Breast epithelium (tissue), 4 donors: Measurements from ENCODE around the gene PRICKLE4. TPM values are rescaled to one million over a fixed set of nuclear protein-coding genes. Genes with fewer than 3 reads are reported as not detected.
"Not testable (repeated sequence)": the region's sequence is repeated elsewhere in the genome, so short reads cannot be mapped to it uniquely, and the experiment has no call there.

ENCODE experiments used
- DNase-seq, 2 donors: peaks; one replicate each; pipeline ENCODE4 v3.0.0-alpha.2; 2019; ENCODE audit warnings: low spot score in 2 of 2
- H3K27ac ChIP-seq, 2 donors: fragments of 200-600 bp; sonication (generic) in 1 of 2; one replicate each; pipeline ENCODE4 v1.5.1; 2016 to 2019; ENCODE audit warnings: mild to moderate bottlenecking in 1 of 2
- H3K27me3 ChIP-seq, 2 donors: fragments of 200-600 bp; sonication (generic) in 1 of 2; one replicate each; pipeline versions ENCODE4 v1.5.1 to v1.6.0; 2017 to 2019; ENCODE audit warnings: control low read depth in 1 of 2, mild to moderate bottlenecking in 1 of 2
- H3K36me3 ChIP-seq: fragments of 200-600 bp; one replicate; pipeline ENCODE4 v1.5.1; 2019
- H3K4me1 ChIP-seq, 2 donors: fragments of 200-600 bp; sonication (generic); one replicate each; pipeline ENCODE4 v1.5.1; 2016 to 2019; ENCODE audit warnings: control low read depth in 1 of 2
- H3K4me3 ChIP-seq, 3 donors: fragments of 200-600 bp; sonication (generic); 1 replicate in 2 of 3; 2 replicates in 1 of 3; pipeline ENCODE4 v1.5.1; 2016 to 2019; ENCODE audit warnings: mild to moderate bottlenecking in 3 of 3, moderate library complexity in 2 of 3
- H3K9me3 ChIP-seq, 2 donors: fragments of 200-600 bp; sonication (generic) in 1 of 2; one replicate each; pipeline ENCODE4 v1.5.1; 2016 to 2019; ENCODE audit warnings: control low read depth in 1 of 2
- POLR2A ChIP-seq: fragments of 450-650 bp; IDR thresholded peaks from one replicate; pipeline ENCODE4 v1.6.1; 2016; ENCODE audit warnings: antibody characterized with exemption, mild to moderate bottlenecking, moderate library complexity
- POLR2AphosphoS5 ChIP-seq, 3 donors: sonication (generic); formaldehyde crosslinking; IDR thresholded peaks; one replicate each; pipeline ENCODE4 v1.6.1; 2017; ENCODE audit warnings: antibody characterized with exemption in 3 of 3
- intact Hi-C: fragments of 100-400 bp; cut with DNase I; formaldehyde crosslinking; loops from one replicate; pipeline ENCODE4 v1.15.1; 2023; ENCODE audit warnings: low total_unique reads
- total RNA-seq, 3 donors: library from RNA; depleted of rRNA; stranded (reverse); fragments of >200 nt; gene quantifications; one replicate each; pipeline ENCODE4 v1.1.0, GENCODE V29; 2016
- TF ChIP-seq, protein P1 (sequence below), 3 donors: fragments of 450-650 bp; IDR thresholded peaks; one replicate each; pipeline ENCODE4 v1.5.1; 2016 to 2017; ENCODE audit warnings: antibody characterized with exemption in 3 of 3, mild to moderate bottlenecking in 3 of 3, moderate library complexity in 3 of 3

Gene PRICKLE4
- total RNA-seq, 3 donors from 2014 or later = 0.80 to 5.3 (median 3.3) TPM

DNA sequence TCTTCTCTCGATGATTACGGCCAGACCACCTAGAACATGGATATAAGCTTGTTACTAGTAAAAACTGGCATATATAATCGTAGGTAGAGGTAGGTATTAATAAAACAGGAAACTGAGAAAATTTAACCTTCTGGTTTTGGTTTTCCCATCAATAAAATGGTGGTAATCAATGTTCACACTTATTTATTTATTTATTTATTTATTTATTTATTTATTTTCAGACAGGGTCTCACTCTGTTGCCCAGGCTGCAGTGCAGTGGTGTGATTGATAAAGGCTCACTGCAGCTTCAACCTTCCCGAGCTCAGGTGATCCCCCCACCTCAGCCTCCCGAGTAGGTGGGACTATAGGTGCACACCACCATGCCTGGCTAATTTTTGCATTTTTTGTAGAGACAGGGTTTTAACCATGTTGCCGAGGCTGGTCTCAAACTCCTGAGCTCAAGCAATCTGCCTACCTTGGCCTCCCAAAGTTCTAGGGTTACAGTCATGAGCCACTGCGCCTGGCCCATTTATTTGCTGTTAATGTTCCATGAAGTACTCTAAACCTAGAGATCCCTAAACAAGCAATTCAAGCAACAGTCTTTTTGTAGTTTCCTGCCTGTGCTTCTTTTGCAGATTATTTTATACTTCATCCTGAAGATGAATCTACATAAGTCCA lies 18.4 kb downstream of the PRICKLE4 start:
- intact Hi-C loops = no loop called here
- no peak overlapping the region for H3K27ac ChIP-seq
- no peaks in the 10 kb centered on the region for H3K27me3 ChIP-seq
- no peak for DNase-seq
- H3K4me3 ChIP-seq = no peak overlapping the region
- no peaks in the 10 kb centered on the region for H3K36me3 ChIP-seq
- no peak for TF ChIP-seq POLR2AphosphoS5 (IDR thresholded peaks at IDR 0.05)
- TF ChIP-seq, protein P1, sequence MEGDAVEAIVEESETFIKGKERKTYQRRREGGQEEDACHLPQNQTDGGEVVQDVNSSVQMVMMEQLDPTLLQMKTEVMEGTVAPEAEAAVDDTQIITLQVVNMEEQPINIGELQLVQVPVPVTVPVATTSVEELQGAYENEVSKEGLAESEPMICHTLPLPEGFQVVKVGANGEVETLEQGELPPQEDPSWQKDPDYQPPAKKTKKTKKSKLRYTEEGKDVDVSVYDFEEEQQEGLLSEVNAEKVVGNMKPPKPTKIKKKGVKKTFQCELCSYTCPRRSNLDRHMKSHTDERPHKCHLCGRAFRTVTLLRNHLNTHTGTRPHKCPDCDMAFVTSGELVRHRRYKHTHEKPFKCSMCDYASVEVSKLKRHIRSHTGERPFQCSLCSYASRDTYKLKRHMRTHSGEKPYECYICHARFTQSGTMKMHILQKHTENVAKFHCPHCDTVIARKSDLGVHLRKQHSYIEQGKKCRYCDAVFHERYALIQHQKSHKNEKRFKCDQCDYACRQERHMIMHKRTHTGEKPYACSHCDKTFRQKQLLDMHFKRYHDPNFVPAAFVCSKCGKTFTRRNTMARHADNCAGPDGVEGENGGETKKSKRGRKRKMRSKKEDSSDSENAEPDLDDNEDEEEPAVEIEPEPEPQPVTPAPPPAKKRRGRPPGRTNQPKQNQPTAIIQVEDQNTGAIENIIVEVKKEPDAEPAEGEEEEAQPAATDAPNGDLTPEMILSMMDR (IDR thresholded peaks at IDR 0.05) = no peak
- TF ChIP-seq POLR2A = no peak
- no peaks in the 10 kb centered on the region for H3K4me1 ChIP-seq
- no peaks in the 10 kb centered on the region for H3K9me3 ChIP-seq

DNA sequence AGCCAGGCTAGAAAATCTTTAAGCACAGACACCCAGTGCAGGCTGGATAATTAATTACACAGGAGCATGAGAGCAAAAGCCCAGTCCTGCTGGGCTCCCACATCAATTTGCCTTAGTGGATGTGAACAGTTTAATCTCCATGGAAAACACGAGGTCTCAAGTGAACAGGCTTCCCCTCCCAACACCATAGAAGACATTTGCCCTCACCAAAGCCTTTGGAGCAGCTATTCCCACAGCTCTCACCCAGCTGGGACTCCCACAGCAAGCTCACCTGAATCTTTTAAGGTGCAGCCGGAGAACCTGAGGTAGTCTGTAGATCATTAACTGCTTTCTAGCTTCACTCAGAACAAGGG lies 19.0 kb downstream of the PRICKLE4 start:
- Histone ChIP-seq H3K27ac (no peak overlapping the region), H3K36me3 (no peaks in the 10 kb centered on the region), H3K4me1 (no peaks in the 10 kb centered on the region), H3K27me3 (no peaks in the 10 kb centered on the region), H3K9me3 (no peaks in the 10 kb centered on the region), H3K4me3 (no peak overlapping the region)
- intact Hi-C loops = no loop called here
- TF ChIP-seq, protein P1 (IDR thresholded peaks at IDR 0.05) = no peak
- no peak for DNase-seq

DNA sequence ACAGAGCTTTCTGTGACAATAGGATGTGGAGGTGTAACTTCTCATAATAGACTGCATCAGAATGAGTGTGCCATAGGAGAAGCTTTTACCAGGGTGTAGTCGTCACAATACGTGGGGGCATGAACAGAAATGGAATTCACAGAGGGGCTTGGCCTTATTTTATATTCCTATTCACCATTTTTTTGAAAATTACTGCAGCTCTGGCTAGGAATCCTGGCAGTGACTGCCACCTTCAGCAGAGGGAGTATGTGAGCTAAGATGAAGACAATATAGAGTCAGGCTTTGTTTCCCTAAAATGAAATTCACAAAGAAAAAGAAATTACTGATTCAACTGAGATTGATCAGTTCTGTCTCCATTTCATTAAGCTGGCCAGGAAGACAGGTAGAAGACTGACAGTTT lies 20.8 kb downstream of the PRICKLE4 start:
- DNase-seq = no peak
- H3K27ac ChIP-seq = no peak overlapping the region
- no peaks in the 10 kb centered on the region for H3K4me1 ChIP-seq
- TF ChIP-seq POLR2AphosphoS5 (IDR thresholded peaks at IDR 0.05) (no peak), POLR2A (no peak)
- no peaks in the 10 kb centered on the region for H3K9me3 ChIP-seq
- no peaks in the 10 kb centered on the region for H3K36me3 ChIP-seq
- H3K27me3 ChIP-seq = no peaks in the 10 kb centered on the region
- intact Hi-C loops = no loop called here
- no peak overlapping the region for H3K4me3 ChIP-seq

DNA sequence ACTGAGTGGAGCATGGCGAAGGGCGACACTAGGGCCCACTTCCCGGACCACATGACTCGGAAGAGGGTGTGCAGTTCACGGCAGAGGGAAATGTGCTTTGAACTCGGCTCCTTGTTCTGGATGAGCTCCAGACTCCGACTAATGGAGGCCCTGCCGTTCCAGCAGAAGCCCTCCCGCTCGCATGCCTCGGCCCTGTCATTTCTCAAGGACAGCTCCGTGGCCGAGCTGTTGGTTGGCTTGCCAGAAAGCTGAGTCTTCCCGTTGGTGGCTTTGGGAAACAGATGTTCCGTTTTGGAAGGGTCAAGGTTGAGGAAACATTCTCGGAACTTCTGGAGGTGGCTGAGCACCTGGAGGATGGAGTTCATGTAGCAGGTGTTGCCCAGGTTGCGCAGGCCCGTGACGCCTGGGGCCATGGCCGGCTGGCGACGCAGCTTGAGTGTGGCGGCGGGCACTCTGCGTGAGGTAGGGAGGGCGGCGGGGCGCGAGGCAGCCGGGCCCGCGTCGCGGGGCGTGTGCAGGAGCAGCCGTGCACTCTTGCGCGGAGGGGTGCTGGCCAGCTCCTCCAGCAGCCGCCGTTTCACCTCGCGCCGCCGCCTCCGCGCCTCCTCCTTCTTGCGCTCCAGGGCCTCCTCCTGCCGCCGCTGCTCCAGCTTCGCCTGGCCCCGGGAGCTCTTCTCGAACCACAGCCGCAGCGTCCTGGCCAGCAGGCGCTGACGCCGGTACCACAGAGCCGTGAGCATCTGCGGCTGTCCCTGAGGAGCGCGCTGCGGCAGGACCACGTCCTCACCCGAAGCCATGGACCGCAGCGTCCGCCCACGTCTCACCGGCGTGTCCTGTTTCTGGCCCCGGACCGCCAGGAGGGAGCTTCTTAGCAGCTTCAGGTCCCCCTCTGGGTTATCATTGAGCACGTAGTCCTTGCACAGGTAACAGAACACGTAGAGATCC lies 25.5 kb downstream of the PRICKLE4 start:
- TF ChIP-seq POLR2A = no peak
- TF ChIP-seq POLR2AphosphoS5 (IDR thresholded peaks at IDR 0.05) = no peak
- TF ChIP-seq, protein P1 (IDR thresholded peaks at IDR 0.05) = no peak
- H3K9me3 ChIP-seq = no peaks in the 10 kb centered on the region
- no peak for DNase-seq
- H3K4me3 ChIP-seq = no peak overlapping the region
- H3K4me1 ChIP-seq = no peaks in the 10 kb centered on the region
- H3K36me3 ChIP-seq = no peaks in the 10 kb centered on the region
- no peaks in the 10 kb centered on the region for H3K27me3 ChIP-seq
- no peak overlapping the region for H3K27ac ChIP-seq
- intact Hi-C loops = no loop called here

GRCh38 chr6:41811095-41811494 lies 30.5 kb downstream of the PRICKLE4 start:
- TF ChIP-seq POLR2AphosphoS5 (IDR thresholded peaks at IDR 0.05) (no peak), POLR2A (no peak)
- TF ChIP-seq, protein P1 (IDR thresholded peaks at IDR 0.05) = no peak
- H3K4me1 ChIP-seq = no peaks in the 10 kb centered on the region

GRCh38 chr6:41811946-41812345 lies 31.4 kb downstream of the PRICKLE4 start:
- H3K4me1 ChIP-seq, H3K9me3 ChIP-seq, DNase-seq, H3K27me3 ChIP-seq, H3K4me3 ChIP-seq, H3K27ac ChIP-seq, intact Hi-C loops, H3K36me3 ChIP-seq: not testable (repeated sequence)

More at GRCh38 chr6:41811095-41811494, 30.5 kb downstream of the PRICKLE4 start:
- no peak overlapping the region for H3K27ac ChIP-seq
- H3K4me3 ChIP-seq = no peak overlapping the region
- DNase-seq = no peak
- H3K9me3 ChIP-seq = no peaks in the 10 kb centered on the region
- intact Hi-C loops = no loop called here
- H3K36me3 ChIP-seq = no peaks in the 10 kb centered on the region
- no peaks in the 10 kb centered on the region for H3K27me3 ChIP-seq
